IPS-15b (cell line): ENCODE data around the gene KRCC1.
"Not testable (repeated sequence)": the region's sequence is repeated elsewhere in the genome, so short reads cannot be mapped to it uniquely, and the experiment has no call there.

Experiments used
- H3K27me3 ChIP-seq: one replicate; pipeline ENCODE4 v1.6.1; 2013; ENCODE audit warnings: low read length; ENCODE audit not compliant: control insufficient read depth, insufficient read depth
- H3K36me3 ChIP-seq: one replicate; pipeline ENCODE4 v1.6.1; 2013; ENCODE audit warnings: low read length; ENCODE audit not compliant: control insufficient read depth, insufficient read depth
- H3K4me1 ChIP-seq: one replicate; pipeline ENCODE4 v1.6.1; 2013; ENCODE audit warnings: mild to moderate bottlenecking, low read length; ENCODE audit not compliant: control insufficient read depth, insufficient read depth
- H3K4me3 ChIP-seq: one replicate; pipeline ENCODE4 v1.5.1; 2013; ENCODE audit warnings: low read depth, low read length
- H3K9ac ChIP-seq: one replicate; pipeline ENCODE4 v1.6.1; 2013; ENCODE audit warnings: low read depth, mild to moderate bottlenecking, low read length
- H3K9me3 ChIP-seq: one replicate; pipeline ENCODE4 v1.6.1; 2013; ENCODE audit warnings: mild to moderate bottlenecking, low read length; ENCODE audit not compliant: control insufficient read depth, insufficient read depth

The KRCC1 gene

DNA sequence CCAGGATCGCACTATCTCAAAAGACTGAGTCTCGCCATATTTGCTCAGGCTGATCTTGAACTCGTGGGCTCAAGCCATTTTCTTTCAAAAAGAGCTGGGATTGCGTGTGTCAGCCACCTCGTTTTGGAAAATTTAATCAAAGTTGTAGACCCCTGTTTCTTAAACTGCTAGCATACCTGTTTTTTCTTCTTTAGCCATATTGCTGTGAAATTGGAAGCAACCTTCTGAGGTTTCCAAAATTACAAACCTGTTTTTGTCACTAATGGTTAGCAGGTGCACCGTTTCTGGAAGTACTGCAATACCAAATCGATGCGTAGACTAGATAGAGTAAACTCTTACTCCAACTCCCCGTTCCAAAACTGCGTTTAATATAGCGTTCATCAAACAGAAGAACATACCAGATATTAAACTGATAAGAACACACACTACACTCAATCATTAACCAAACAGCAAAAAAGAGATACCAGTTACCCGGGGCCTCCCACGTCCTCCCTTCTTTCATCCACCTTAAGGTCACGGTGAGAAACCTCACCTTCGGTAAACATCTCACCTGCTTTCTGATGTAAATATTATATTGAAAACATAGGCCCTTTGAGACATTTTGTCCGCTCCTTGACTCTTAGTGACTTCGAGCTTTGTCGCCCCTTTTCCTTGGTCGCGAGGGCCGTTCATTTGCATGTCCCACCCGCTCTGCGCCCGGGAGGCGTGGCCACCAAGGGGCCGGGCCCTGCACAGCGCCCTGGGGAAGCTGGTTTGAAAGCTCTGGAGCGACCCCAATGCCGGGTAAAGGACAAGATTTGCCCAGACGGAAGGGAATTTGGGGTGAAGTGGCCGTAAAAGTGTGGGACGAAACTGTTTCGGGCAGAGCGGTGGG is 39.3 kb downstream of the KRCC1 start, which contains the start of gene RNU2-63P:
RNU2-63P (minus strand) TSS at position 462 of the 874 bp plus-strand sequence.
- H3K4me1 ChIP-seq = peaks cover 16% of the 10 kb centered on the region
- H3K36me3 ChIP-seq = no peaks in the 10 kb centered on the region
- H3K4me3 ChIP-seq = peak within 1 kb of the TSS; percentile 81
- peak within 1 kb of the TSS; percentile 88 for H3K9ac ChIP-seq
- H3K27me3 ChIP-seq = no peaks in the 10 kb centered on the region
- H3K9me3 ChIP-seq = no peaks in the 10 kb centered on the region

DNA sequence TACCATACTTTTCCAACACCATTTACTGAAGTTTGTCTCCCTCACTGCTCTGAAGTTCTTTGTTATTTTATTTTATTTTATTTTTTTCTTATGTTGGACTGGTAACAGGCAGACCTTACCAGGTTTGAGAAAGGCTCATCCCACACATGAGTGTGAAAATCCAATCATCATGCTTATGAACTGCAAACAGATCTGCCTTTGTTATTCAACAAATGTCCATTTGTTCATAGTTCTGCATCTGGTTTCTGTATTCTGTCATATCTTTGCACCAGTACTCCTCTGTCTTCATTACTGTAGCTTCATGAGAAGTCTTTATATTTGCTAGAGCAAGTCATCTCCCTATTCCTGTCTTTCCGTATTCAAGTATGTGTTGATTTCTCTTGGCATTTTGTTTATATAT is 44.6 kb downstream of the KRCC1 start:
- H3K4me3 ChIP-seq = no peak overlapping the region
- no peaks in the 10 kb centered on the region for H3K9me3 ChIP-seq
- no peak overlapping the region for H3K9ac ChIP-seq
- H3K4me1 ChIP-seq = no peaks in the 10 kb centered on the region
- no peaks in the 10 kb centered on the region for H3K27me3 ChIP-seq
- no peaks in the 10 kb centered on the region for H3K36me3 ChIP-seq

- no peak overlapping the region for H3K9ac ChIP-seq
- H3K9me3 ChIP-seq = no peaks in the 10 kb centered on the region
- H3K4me1 ChIP-seq = no peaks in the 10 kb centered on the region
- no peaks in the 10 kb centered on the region for H3K27me3 ChIP-seq
- no peak overlapping the region for H3K4me3 ChIP-seq
- H3K36me3 ChIP-seq = no peaks in the 10 kb centered on the region
Observed at GRCh38 chr2:88010136-88010535, 45.4 kb downstream of the KRCC1 start.

DNA sequence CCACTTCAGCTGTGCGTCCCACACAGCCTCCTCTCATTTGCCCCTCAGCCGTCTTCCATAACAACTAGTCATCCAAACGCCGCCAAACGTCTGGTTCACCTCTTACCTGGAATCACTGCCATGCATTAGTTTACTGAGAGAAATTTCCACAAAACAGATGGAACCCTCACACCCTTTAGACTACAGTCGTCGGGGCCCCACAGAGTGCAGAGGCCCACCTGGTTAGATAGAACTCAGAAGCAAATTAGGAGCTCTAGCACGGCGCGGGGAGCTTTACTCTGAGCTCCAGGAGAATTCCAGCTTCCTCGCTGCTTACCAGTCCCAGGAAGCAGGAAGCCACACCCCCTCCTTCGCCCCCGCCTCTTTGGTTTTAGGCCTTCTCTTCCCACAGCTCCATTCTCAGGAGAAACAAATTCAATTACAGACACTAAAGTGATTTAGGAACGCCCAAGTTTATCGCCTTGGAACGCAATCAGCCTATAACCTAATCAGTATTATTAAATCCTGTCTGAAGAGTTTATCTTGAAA is 48.6 kb downstream of the KRCC1 start:
- Histone ChIP-seq H3K9ac (no peak overlapping the region), H3K36me3 (no peaks in the 10 kb centered on the region), H3K4me1 (peaks cover 3% of the 10 kb centered on the region)

DNA sequence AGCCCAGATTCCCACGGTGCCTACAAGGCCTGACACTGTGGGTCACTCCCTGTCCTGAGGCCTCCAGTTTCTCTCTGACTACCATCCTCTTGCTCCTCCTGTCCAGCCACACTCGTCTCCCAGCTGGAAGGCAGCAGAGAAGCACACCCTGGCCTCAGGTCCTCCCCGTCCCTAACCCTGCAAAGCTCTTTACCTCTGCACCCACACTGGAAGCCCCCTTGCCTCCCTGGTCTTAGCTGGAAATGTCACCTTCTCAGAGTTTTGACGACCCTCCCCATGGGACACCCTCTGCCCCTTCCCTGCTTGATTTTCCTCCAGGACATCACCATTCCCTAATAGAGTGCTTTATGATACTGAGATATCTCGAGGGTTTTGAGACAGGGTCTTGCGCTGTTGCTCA is 49.8 kb downstream of the KRCC1 start:
- Histone ChIP-seq H3K36me3 (no peaks in the 10 kb centered on the region), H3K9me3 (no peaks in the 10 kb centered on the region), H3K4me3 (no peak overlapping the region), H3K27me3 (no peaks in the 10 kb centered on the region), H3K4me1 (peaks cover 3% of the 10 kb centered on the region), H3K9ac (no peak overlapping the region)

More for the DNA sequence above, 48.6 kb downstream of the KRCC1 start:
- H3K4me3 ChIP-seq = no peak overlapping the region
- no peaks in the 10 kb centered on the region for H3K9me3 ChIP-seq
- H3K27me3 ChIP-seq = no peaks in the 10 kb centered on the region

DNA sequence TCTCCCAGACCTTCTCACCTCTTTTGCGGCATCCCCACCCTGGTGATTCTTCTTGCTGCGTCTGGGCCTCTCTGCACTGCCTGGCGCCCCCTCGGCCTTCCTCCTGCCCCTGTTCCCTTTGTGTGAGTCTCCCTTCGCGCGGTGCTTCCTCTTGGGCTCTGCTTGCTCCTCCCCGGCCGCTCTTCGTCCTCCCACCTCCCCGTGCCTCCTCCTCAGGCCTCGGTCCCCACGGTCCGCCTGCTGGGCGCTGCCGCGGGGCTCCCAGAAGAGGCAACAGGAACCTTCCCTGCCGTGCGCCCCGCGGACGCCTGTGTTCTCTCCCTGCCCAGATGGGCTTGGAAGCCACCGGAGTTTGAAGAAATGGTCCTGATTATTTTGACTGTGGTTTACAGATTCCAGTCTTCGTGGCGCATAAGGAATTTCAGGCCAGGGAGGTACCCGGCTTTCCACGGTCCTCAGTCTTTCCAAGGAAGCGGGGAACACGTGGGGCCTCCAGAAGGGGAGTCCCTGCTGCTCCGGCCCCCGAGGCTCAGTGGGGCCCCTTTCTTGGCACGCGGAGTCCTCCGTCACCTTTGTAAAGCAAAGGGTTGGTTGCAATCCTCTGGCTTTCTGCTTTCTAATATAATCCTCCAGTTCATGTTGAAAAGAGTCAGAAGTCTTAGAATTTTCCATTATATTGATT is 52.4 kb downstream of the KRCC1 start:
- H3K36me3 ChIP-seq = no peaks in the 10 kb centered on the region
- H3K27me3 ChIP-seq = no peaks in the 10 kb centered on the region
- H3K9me3 ChIP-seq = no peaks in the 10 kb centered on the region
- no peak overlapping the region for H3K9ac ChIP-seq
- H3K4me3 ChIP-seq = peak overlapping the region; percentile 30
- H3K4me1 ChIP-seq = peaks cover 3% of the 10 kb centered on the region

DNA sequence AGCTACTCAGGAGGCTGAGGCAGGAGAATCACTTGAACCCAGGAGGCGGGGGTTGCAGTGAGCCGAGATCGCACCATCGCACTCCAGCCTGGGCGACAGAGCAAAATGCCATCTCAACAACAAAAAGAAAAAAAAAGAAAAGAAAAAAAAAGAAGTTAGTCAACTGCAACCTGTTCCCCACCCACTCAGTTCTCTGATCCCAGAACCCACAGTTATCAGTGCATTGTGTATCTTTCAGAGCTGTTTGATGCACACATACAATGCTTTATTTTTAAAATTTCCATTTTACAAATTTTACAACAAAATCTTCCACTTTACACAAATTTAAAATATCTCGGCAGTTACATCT is 53.2 kb downstream of the KRCC1 start:
- no peaks in the 10 kb centered on the region for H3K9me3 ChIP-seq
- no peak overlapping the region for H3K9ac ChIP-seq
- no peak overlapping the region for H3K4me3 ChIP-seq
- H3K36me3 ChIP-seq = no peaks in the 10 kb centered on the region
- H3K27me3 ChIP-seq = no peaks in the 10 kb centered on the region
- H3K4me1 ChIP-seq = peaks cover 3% of the 10 kb centered on the region

GRCh38 chr2:88000474-88000873 is 55.1 kb downstream of the KRCC1 start:
- not testable (repeated sequence) for H3K4me3 ChIP-seq, H3K9me3 ChIP-seq, H3K36me3 ChIP-seq, H3K27me3 ChIP-seq, H3K9ac ChIP-seq, H3K4me1 ChIP-seq

DNA sequence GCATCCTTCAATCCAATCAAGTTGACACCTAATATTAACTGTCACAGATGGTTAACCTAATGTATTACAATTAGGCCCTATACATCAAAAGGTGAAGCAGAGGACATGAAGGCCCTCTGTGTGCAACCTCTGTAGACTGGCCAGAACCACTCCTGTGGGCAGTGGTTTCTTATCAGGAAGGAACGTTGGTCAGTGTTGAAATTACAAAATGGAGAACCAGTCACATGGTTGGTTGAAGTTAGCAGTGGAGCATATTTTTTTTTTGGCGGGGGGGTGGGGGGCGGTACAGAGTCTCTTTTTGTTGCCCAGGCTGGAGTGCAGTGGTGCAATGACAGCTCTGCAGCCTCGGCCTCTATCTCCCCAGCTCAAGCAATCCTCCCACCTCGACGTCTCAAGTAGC is 59.0 kb downstream of the KRCC1 start:
- H3K4me1 ChIP-seq = no peaks in the 10 kb centered on the region
- no peak overlapping the region for H3K4me3 ChIP-seq
- H3K27me3 ChIP-seq = no peaks in the 10 kb centered on the region
- no peaks in the 10 kb centered on the region for H3K9me3 ChIP-seq
- H3K36me3 ChIP-seq = no peaks in the 10 kb centered on the region
- no peak overlapping the region for H3K9ac ChIP-seq

- Histone ChIP-seq H3K27me3 (no peaks in the 10 kb centered on the region), H3K9ac (no peak overlapping the region), H3K4me3 (no peak overlapping the region), H3K36me3 (no peaks in the 10 kb centered on the region), H3K9me3 (no peaks in the 10 kb centered on the region), H3K4me1 (no peaks in the 10 kb centered on the region)
Observed at GRCh38 chr2:87995756-87996155, 59.8 kb downstream of the KRCC1 start.

- not testable (repeated sequence) for H3K4me3 ChIP-seq, H3K4me1 ChIP-seq, H3K9me3 ChIP-seq, H3K27me3 ChIP-seq, H3K36me3 ChIP-seq, H3K9ac ChIP-seq
Observed at GRCh38 chr2:87994304-87994850, 61.2 kb downstream of the KRCC1 start.

DNA sequence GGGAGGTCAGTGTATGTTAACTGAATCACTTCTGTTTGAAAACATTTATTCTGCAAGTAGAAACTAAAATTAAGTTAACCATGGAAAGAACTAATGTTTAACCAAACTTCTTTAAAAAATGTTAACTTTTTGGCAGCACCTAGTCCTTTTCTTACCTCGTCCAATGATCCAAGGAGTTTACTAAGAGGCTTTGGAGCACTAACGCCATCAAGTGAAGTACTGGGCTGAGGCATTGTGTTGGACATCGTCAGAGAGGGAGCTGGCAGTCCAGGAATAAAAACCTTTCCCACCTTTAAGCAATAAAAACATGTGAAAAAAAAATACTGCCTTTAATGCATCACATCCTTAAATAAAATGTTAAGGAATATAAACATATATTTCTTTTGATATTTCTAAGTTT is 63.0 kb downstream of the KRCC1 start:
- not testable (repeated sequence) for H3K9ac ChIP-seq, H3K4me1 ChIP-seq, H3K4me3 ChIP-seq, H3K9me3 ChIP-seq, H3K27me3 ChIP-seq, H3K36me3 ChIP-seq
